Right lobe of liver (tissue), 4 donors: Measurements from ENCODE around the gene RAD18.

Experiments used
- POLR2A ChIP-seq: fragments of 450-650 bp; IDR thresholded peaks from one replicate; pipeline ENCODE4 v1.6.1; 2017; ENCODE audit warnings: antibody characterized with exemption, mild to moderate bottlenecking
- TF ChIP-seq, protein P1 (sequence below), 4 donors: fragments of 200-600 bp in 3 of 4; fragments of 450-650 bp in 1 of 4; IDR thresholded peaks; one replicate each; pipeline versions ENCODE4 v1.5.1 to v1.8.0; 2016 to 2022; ENCODE audit warnings: antibody characterized with exemption in 4 of 4, mild to moderate bottlenecking in 2 of 4
- donor health status: DM: no; HTN: no; CAD: no.
- donor health status: DM: no; HTN: no; CAD: no.
- donor health status: DM: no; HTN: yes; CAD: no.

DNA sequence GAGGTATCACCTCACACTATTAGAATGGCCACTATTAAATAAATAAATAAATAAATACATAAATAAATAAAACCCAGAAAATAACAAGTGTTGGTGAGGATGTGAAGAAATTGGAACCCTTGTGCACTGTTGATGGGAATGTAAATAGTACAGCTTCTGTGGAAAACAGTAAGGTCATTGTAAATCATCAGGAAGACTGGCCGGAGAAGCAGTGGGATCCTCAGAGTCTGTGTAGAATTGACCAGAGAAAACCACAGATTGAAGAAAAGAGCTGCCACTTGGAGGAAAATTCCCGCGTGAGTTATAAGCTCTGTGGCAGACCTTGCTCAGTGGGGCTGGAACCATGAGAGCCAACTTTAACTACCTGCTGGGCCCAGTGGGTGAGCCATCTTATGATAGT, 92.0 kb downstream of the RAD18 start:
- TF ChIP-seq, protein P1, sequence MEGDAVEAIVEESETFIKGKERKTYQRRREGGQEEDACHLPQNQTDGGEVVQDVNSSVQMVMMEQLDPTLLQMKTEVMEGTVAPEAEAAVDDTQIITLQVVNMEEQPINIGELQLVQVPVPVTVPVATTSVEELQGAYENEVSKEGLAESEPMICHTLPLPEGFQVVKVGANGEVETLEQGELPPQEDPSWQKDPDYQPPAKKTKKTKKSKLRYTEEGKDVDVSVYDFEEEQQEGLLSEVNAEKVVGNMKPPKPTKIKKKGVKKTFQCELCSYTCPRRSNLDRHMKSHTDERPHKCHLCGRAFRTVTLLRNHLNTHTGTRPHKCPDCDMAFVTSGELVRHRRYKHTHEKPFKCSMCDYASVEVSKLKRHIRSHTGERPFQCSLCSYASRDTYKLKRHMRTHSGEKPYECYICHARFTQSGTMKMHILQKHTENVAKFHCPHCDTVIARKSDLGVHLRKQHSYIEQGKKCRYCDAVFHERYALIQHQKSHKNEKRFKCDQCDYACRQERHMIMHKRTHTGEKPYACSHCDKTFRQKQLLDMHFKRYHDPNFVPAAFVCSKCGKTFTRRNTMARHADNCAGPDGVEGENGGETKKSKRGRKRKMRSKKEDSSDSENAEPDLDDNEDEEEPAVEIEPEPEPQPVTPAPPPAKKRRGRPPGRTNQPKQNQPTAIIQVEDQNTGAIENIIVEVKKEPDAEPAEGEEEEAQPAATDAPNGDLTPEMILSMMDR (IDR thresholded peaks at IDR 0.05): no peak
- no peak for TF ChIP-seq POLR2A
